ENCODE measurements around the gene SIL1.
"Not testable (repeated sequence)": the region's sequence is repeated elsewhere in the genome, so short reads cannot be mapped to it uniquely, and the experiment has no call there.

SIL1 gene

DNA sequence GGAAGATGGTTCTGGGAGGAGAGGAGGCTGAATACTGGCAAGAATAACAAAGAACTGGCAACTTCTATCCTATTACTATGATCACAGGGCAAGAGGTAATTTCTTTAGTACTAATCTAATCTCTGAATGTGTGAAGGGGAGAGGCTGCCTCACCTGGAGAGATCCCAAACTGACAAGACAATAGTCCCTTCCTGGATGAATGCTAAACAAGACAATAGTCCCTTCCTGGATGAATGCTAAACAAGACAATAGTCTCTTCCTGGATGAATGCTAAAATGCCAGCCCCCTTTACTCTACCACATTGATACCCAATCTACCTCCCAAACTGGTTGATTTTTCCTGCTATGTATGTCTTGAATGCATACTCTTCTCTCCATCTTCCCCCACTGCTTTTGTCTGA lies 145.2 kb downstream of the SIL1 start:
- H3K4me3 ChIP-seq (ENCODE audit: low read length), result no peak overlapping the region
- no peak overlapping the region for H2AFZ ChIP-seq (ENCODE audit: low read depth, low read length)
- no peaks in the 10 kb centered on the region for H3K36me3 ChIP-seq (ENCODE audit: insufficient read depth, low read length)
- no peaks in the 10 kb centered on the region for H3K27me3 ChIP-seq (ENCODE audit: insufficient read depth, low read length)
- no peaks in the 10 kb centered on the region for H3K4me1 ChIP-seq (ENCODE audit: insufficient read depth, low read length)
- H3K9me3 ChIP-seq (ENCODE audit: low read length), result peaks cover 6% of the 10 kb centered on the region

DNA sequence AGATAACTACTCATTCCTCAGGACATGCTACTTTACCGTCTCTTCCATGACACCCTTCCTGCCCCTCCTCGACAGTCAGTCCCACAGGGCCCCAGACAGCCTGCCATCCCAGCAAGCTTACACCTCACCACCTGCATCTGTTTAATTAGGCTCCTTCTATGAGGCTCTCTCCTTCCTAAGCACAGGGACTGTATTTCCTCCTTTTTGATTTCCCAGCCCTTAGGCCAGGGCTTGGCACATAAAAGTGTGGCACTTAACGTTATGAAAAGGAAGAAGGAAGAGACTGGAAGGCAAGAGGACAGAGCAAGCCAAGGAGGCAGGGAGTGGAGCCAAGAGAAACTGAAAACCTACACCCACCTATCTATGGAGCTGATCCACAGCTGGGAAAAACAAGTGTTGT lies 146.8 kb downstream of the SIL1 start:
- Histone ChIP-seq H3K4me1 (ENCODE audit: insufficient read depth, low read length) (no peaks in the 10 kb centered on the region), H3K4me3 (ENCODE audit: low read length) (no peak overlapping the region), H3K9me3 (ENCODE audit: low read length) (peaks cover 6% of the 10 kb centered on the region), H3K27me3 (ENCODE audit: insufficient read depth, low read length) (no peaks in the 10 kb centered on the region), H2AFZ (ENCODE audit: low read depth, low read length) (no peak overlapping the region), H3K36me3 (ENCODE audit: insufficient read depth, low read length) (no peaks in the 10 kb centered on the region)

DNA sequence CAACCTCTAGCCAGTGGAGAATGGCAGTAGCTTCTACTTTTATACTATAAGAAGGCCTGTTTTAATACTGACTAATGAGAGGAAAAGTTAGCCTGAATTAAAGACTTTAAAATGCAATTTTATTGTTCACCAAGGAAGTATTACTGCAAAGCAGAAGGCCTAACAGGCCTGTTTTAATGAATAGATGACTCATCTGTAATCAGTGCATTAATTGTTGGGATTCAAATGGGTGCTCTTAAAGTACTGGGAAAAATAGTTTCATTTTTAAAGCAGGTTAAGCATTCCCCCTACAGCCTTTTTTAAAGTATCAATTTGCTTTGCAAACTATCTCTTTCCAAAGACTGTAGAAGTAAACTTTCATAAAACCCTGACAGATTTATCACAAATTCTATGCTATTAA lies 147.7 kb downstream of the SIL1 start:
- Histone ChIP-seq H3K4me3 (ENCODE audit: low read length) (no peak overlapping the region), H3K36me3 (ENCODE audit: insufficient read depth, low read length) (no peaks in the 10 kb centered on the region), H3K9me3 (ENCODE audit: low read length) (peaks cover 6% of the 10 kb centered on the region), H3K4me1 (ENCODE audit: insufficient read depth, low read length) (no peaks in the 10 kb centered on the region), H3K27me3 (ENCODE audit: insufficient read depth, low read length) (no peaks in the 10 kb centered on the region), H2AFZ (ENCODE audit: low read depth, low read length) (no peak overlapping the region)

DNA sequence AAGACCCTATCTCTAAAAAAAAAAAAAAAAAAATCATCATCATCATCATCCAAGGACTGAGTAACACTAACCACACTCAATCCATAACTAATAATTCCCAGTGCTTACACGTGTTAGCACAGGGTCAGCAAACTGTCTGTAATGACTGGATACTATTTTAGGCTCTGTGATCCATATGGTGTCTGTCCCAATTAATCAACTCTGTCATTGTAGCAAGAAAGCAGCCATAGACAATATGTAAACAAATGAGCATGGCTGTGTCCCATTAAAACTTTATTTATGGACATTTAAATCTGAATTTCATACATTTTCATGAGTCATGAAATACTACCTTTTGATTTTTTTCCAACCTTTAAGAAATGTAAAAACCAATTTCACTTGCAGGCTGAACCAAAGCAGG lies 148.4 kb downstream of the SIL1 start:
- Histone ChIP-seq H3K36me3 (ENCODE audit: insufficient read depth, low read length) (no peaks in the 10 kb centered on the region), H2AFZ (ENCODE audit: low read depth, low read length) (no peak overlapping the region), H3K27me3 (ENCODE audit: insufficient read depth, low read length) (no peaks in the 10 kb centered on the region), H3K4me3 (ENCODE audit: low read length) (no peak overlapping the region), H3K4me1 (ENCODE audit: insufficient read depth, low read length) (no peaks in the 10 kb centered on the region), H3K9me3 (ENCODE audit: low read length) (peaks cover 3% of the 10 kb centered on the region)

DNA sequence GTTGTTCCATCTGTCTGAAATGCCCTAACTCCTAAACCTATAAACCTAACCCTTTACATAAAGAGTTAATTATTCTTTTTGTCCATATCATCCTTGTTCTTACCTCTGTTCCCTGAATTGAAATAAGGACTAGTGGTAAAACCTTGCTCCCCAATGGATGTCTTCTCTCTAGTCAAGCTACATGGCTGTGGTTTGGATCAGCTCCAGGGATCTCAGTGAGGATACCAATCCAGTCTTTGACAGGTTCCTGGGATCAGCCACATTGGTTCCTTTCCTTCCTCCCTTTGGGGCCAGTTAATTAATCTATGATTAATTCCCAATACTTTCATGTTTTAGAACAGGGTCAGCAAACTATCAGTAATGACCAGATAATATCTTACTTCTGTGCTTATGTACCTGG lies 151.6 kb downstream of the SIL1 start:
- no peaks in the 10 kb centered on the region for H3K27me3 ChIP-seq (ENCODE audit: insufficient read depth, low read length)
- H3K4me3 ChIP-seq (ENCODE audit: low read length), result no peak overlapping the region
- no peaks in the 10 kb centered on the region for H3K4me1 ChIP-seq (ENCODE audit: insufficient read depth, low read length)

DNA sequence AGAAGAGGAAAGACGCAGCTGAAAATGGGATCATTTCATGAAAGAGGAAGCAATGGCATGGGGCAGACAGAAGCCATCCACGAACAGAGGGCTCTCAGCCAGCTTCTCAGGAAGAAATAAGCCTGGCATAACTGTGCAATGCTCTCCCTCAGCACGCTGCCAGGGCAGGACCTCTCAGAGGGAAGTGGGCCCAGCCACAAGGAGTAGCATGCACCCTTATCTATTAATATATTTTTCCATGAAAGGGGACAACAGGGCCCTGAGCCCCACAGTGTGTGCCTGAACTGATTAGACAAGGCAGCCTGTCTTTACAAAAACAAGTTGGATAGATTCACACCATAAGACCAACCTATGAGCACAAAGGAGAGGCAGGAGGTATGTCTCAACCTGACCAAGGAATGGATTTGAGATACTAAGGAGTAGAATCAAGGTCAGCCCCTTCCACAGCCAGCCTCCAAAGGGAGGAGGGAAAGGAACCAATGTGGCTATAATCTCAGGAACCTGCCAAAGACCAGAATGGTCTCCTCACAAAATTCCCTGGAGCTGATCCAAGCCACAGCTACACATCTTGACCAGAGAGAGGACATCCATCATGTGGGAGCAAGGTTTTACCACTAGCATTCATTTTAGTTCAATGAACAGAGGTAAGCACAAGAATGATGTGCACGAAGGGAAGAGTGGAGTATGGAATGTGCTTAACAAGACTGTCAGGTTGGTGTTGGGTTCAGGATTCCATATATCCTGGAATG lies 154.8 kb downstream of the SIL1 start:
- Histone ChIP-seq H3K4me1 (ENCODE audit: insufficient read depth, low read length) (no peaks in the 10 kb centered on the region), H3K4me3 (ENCODE audit: low read length) (no peak overlapping the region), H3K9me3 (ENCODE audit: low read length) (peaks cover 3% of the 10 kb centered on the region), H2AFZ (ENCODE audit: low read depth, low read length) (no peak overlapping the region), H3K27me3 (ENCODE audit: insufficient read depth, low read length) (no peaks in the 10 kb centered on the region), H3K36me3 (ENCODE audit: insufficient read depth, low read length) (peaks cover 3% of the 10 kb centered on the region)

More for the DNA sequence above, 151.6 kb downstream of the SIL1 start:
- Histone ChIP-seq H2AFZ (ENCODE audit: low read depth, low read length) (no peak overlapping the region), H3K36me3 (ENCODE audit: insufficient read depth, low read length) (peaks cover 3% of the 10 kb centered on the region), H3K9me3 (ENCODE audit: low read length) (peaks cover 3% of the 10 kb centered on the region)

DNA sequence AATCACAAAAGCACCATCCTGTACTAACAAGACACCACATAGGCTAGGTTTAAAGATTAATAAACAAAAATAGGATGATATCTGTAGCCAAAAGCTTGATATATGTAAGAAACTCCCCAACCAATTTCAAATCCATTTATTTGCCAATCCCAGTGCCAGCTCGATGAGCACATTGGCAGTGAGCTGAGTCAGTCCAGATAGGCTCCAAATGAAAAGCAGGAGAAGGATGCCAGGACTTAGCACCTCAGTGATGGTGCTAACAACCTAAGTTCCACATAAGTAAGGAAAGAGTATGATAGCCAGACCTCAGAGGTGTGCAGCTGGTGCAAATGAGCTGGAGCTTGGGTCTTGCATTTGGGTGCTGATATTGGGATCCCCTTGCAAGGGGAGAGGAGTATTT lies 158.1 kb downstream of the SIL1 start:
- H3K4me3 ChIP-seq (ENCODE audit: low read length), result no peak overlapping the region

DNA sequence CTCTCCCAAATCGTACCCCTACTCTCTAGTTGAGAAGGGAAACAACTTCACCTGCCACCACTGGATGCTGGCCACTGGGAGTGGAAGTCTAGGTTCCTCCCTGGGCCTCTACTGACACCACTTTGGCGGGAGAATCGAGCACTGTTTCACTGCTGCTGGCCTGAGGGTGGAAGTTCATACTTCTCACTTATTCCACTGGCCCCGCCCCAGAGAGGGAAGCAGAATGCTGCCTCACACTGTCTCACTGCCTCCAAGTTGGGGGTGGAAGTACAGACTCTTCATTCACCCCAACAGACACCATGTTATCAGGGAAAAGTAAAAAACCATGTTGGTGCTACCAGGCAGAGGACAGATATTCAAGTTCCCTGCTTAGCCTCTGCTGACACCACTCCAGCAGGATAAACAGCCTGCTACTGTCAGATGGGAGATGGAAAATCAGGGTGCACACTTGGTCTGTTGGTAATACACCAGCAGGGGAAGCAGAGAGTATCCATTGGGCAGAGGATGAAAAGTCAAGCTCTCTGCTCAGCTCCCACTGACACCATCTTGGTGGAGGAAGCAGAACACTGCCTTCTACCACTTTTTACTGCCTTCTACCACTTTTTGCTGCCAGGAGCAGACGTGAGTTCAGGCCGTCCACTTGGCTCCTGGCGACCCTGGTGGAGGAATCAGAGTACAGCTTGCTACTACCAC lies 159.4 kb downstream of the SIL1 start:
- Histone ChIP-seq H3K36me3 (ENCODE audit: insufficient read depth, low read length) (peaks cover 3% of the 10 kb centered on the region), H3K4me1 (ENCODE audit: insufficient read depth, low read length) (no peaks in the 10 kb centered on the region), H3K4me3 (ENCODE audit: low read length) (no peak overlapping the region), H2AFZ (ENCODE audit: low read depth, low read length) (no peak overlapping the region), H3K27me3 (ENCODE audit: insufficient read depth, low read length) (no peaks in the 10 kb centered on the region), H3K9me3 (ENCODE audit: low read length) (no peaks in the 10 kb centered on the region)

More for the DNA sequence above, 158.1 kb downstream of the SIL1 start:
- Histone ChIP-seq H2AFZ (ENCODE audit: low read depth, low read length) (no peak overlapping the region), H3K27me3 (ENCODE audit: insufficient read depth, low read length) (no peaks in the 10 kb centered on the region), H3K4me1 (ENCODE audit: insufficient read depth, low read length) (no peaks in the 10 kb centered on the region), H3K36me3 (ENCODE audit: insufficient read depth, low read length) (peaks cover 3% of the 10 kb centered on the region), H3K9me3 (ENCODE audit: low read length) (no peaks in the 10 kb centered on the region)

DNA sequence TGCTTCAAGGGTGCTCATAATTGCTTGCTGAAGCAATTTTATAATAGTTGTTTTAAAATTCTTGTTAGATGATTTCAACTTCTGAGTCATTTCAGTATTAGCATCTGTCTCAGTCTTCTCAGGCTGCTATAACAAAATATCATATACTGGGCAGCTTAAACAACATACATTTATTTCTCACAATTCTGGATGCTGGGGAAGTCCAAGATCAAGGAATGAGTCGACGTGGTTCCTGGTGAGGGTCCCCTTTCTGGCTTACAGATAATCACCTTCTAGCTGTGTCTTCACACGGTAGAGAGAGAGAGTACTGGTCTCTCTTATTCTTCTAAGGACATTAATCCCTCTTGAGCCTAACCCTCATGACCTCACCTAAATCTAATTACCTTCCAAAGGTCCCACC lies 160.4 kb downstream of the SIL1 start:
- H2AFZ ChIP-seq (ENCODE audit: low read depth, low read length), result no peak overlapping the region
- no peak overlapping the region for H3K4me3 ChIP-seq (ENCODE audit: low read length)
- no peaks in the 10 kb centered on the region for H3K4me1 ChIP-seq (ENCODE audit: insufficient read depth, low read length)
- peaks cover under 1% of the 10 kb centered on the region for H3K36me3 ChIP-seq (ENCODE audit: insufficient read depth, low read length)
- H3K9me3 ChIP-seq (ENCODE audit: low read length), result no peaks in the 10 kb centered on the region
- no peaks in the 10 kb centered on the region for H3K27me3 ChIP-seq (ENCODE audit: insufficient read depth, low read length)

DNA sequence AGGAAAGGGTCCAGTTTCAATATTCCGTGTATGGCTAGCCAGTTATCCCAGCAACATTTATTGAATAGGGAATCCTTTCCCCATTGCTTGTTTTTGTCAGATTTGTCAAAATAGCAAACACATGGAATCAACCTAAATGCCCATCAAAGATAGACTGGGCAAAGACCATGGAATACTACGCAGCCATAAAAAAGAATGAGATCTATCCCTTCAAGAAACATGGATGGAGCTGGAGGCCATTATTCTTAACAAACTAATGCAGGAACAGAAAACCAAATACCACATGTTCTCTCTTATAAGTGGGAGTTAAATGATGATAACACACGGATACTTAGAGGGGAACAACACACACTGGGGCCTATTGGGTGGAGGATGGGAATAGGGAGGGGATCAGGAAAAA lies 161.8 kb downstream of the SIL1 start:
- H3K9me3 ChIP-seq (ENCODE audit: low read length); H3K4me1 ChIP-seq (ENCODE audit: insufficient read depth, low read length); H2AFZ ChIP-seq (ENCODE audit: low read depth, low read length); H3K27me3 ChIP-seq (ENCODE audit: insufficient read depth, low read length); H3K4me3 ChIP-seq (ENCODE audit: low read length); H3K36me3 ChIP-seq (ENCODE audit: insufficient read depth, low read length): not testable (repeated sequence)

DNA sequence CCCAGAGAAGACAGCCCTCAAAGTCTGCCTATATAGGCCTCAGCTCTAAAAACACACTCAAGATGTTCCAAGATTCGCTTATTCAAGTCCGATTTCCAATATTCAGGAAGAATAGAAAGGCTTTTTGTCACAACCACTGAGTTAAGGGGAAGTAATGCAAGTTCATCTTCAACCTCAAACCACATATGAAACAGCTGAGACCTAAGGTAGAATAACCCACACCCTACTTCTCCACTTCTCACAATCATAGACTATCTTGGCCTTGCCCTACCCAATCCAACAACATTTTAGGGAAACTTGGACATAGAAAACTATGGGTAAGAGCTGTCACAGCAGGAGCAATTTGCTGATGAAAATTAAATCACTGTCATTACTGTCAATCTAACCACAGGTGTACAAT lies 171.0 kb downstream of the SIL1 start:
- H3K4me1 ChIP-seq (ENCODE audit: insufficient read depth, low read length), result no peaks in the 10 kb centered on the region
- H3K27me3 ChIP-seq (ENCODE audit: insufficient read depth, low read length), result no peaks in the 10 kb centered on the region
- no peaks in the 10 kb centered on the region for H3K9me3 ChIP-seq (ENCODE audit: low read length)
- peaks cover 13% of the 10 kb centered on the region for H3K36me3 ChIP-seq (ENCODE audit: insufficient read depth, low read length)
- H2AFZ ChIP-seq (ENCODE audit: low read depth, low read length), result no peak overlapping the region
- H3K4me3 ChIP-seq (ENCODE audit: low read length), result no peak overlapping the region

DNA sequence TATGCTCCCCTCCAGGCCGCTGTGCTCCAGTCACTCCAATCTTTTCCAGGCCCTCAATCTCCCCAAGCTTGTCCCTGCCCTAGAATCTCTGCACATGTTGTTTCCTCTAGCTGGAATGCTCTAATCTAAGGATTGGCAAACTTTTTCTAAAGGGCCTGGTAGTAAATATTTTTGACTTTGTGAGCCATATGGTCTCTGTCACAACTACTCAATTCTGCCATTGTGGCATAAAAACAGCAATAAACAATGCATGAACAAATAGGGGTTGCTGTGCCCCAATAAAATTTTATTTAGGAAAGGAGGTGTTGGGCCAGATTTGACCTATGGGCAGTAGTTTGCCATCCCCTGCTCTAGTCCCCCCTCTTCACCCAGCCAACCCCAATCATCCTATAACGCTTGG lies 172.5 kb downstream of the SIL1 start:
- H3K4me3 ChIP-seq (ENCODE audit: low read length), result no peak overlapping the region
- H2AFZ ChIP-seq (ENCODE audit: low read depth, low read length), result no peak overlapping the region
- no peaks in the 10 kb centered on the region for H3K9me3 ChIP-seq (ENCODE audit: low read length)
- H3K36me3 ChIP-seq (ENCODE audit: insufficient read depth, low read length), result peaks cover 13% of the 10 kb centered on the region
- no peaks in the 10 kb centered on the region for H3K27me3 ChIP-seq (ENCODE audit: insufficient read depth, low read length)
- no peaks in the 10 kb centered on the region for H3K4me1 ChIP-seq (ENCODE audit: insufficient read depth, low read length)

DNA sequence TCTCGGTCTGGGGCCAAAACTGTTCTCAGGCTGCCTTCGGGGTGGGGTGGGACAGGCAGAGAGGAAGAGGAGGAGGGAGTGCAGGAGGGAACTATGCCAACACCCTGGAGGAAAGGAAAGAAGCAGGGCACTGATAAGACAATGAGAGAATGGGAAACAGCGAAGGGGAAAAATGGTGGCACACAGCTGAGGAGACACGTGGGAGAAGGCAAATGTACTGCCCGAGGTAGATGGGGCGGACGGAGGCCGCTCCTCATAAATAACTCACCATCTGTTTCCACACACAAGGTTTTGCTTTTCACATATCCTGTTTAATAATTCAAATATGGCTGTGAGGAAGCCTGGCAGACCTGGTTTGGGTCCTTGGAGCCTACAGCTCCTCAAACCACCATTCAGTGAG lies 174.9 kb downstream of the SIL1 start:
- Histone ChIP-seq H3K9me3 (ENCODE audit: low read length) (peaks cover 3% of the 10 kb centered on the region), H3K4me3 (ENCODE audit: low read length) (no peak overlapping the region), H3K36me3 (ENCODE audit: insufficient read depth, low read length) (peaks cover 30% of the 10 kb centered on the region), H2AFZ (ENCODE audit: low read depth, low read length) (no peak overlapping the region), H3K4me1 (ENCODE audit: insufficient read depth, low read length) (no peaks in the 10 kb centered on the region), H3K27me3 (ENCODE audit: insufficient read depth, low read length) (no peaks in the 10 kb centered on the region)
